Measurements from ENCODE around the gene DLX4.

DNA sequence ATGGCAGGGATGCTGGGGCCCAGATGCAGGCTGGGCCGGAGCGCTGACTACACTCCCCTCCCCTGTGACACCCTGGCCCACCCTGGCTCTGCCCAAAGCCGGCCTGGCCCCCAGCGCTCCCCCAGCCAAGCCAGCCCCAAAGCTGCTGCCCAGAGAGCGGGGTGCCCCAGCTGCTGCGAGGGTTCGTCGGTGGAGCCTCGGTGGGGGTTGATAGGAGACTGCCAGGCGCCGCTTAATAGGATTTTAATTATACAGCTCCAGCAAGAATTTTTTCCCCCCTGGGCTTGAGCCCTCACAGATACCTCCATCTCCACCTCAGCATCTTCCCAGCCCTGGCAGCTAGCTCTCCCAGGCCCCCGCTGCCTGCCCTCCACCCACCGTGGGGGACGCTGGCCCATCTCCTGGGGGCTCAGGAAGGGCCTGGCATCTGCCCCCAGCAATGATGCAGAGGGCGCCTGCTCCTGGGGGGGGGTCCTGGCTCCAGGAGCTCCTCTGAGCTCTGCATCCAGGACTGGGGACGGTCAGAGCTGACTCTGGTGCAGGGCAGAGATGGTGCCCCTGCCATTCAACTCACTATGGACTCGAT is 36.8 kb upstream of the DLX4 start:
- TF ChIP-seq, protein P1, sequence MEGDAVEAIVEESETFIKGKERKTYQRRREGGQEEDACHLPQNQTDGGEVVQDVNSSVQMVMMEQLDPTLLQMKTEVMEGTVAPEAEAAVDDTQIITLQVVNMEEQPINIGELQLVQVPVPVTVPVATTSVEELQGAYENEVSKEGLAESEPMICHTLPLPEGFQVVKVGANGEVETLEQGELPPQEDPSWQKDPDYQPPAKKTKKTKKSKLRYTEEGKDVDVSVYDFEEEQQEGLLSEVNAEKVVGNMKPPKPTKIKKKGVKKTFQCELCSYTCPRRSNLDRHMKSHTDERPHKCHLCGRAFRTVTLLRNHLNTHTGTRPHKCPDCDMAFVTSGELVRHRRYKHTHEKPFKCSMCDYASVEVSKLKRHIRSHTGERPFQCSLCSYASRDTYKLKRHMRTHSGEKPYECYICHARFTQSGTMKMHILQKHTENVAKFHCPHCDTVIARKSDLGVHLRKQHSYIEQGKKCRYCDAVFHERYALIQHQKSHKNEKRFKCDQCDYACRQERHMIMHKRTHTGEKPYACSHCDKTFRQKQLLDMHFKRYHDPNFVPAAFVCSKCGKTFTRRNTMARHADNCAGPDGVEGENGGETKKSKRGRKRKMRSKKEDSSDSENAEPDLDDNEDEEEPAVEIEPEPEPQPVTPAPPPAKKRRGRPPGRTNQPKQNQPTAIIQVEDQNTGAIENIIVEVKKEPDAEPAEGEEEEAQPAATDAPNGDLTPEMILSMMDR (IDR thresholded peaks at IDR 0.05), result no peak
- TF ChIP-seq POLR2A (IDR thresholded peaks at IDR 0.05), result no peak
- no peak for TF ChIP-seq EP300 (IDR thresholded peaks at IDR 0.05; ENCODE audit: low read depth)
- TF ChIP-seq POLR2AphosphoS5 (IDR thresholded peaks at IDR 0.05), result no peak

Measured in transverse colon (tissue), 4 donors.